ENCODE measurements around the gene ALKBH5.

- TF ChIP-seq CTCF (IDR thresholded peaks at IDR 0.05): no peak
- TF ChIP-seq POLR2AphosphoS5 (IDR thresholded peaks at IDR 0.05; ENCODE audit: low read depth, low read length): no peak
- no peak for TF ChIP-seq NRF1 (IDR thresholded peaks at IDR 0.05; ENCODE audit: low read depth, low read length)
- TF ChIP-seq SIN3A (IDR thresholded peaks at IDR 0.05; ENCODE audit: borderline replicate concordance, low read depth, low read length): no peak
- no peak for TF ChIP-seq YY1 (IDR thresholded peaks at IDR 0.05; ENCODE audit: low read depth)
- TF ChIP-seq REST (IDR thresholded peaks at IDR 0.05; ENCODE audit: low read depth, low read length): no peak
- no peak for TF ChIP-seq MAX (IDR thresholded peaks at IDR 0.05; ENCODE audit: low read depth)
- no peak for TF ChIP-seq MXI1 (IDR thresholded peaks at IDR 0.05; ENCODE audit: low read depth, low read length)
- no peak for TF ChIP-seq SMC3 (IDR thresholded peaks at IDR 0.05; ENCODE audit: low read depth, low read length)
- TF ChIP-seq EP300 (IDR thresholded peaks at IDR 0.05; ENCODE audit: borderline replicate concordance in 1 of 2, low read depth in 1 of 2, low read length in 1 of 2): no peak
- TF ChIP-seq GATA2 (CRISPR knock-in tag; IDR thresholded peaks at IDR 0.05): no peak
- TF ChIP-seq GABPA (IDR thresholded peaks at IDR 0.05; ENCODE audit: low read depth): no peak
- no peak for TF ChIP-seq JUND (IDR thresholded peaks at IDR 0.05)
- TF ChIP-seq USF1 (IDR thresholded peaks at IDR 0.05; ENCODE audit: borderline replicate concordance, low read depth): no peak
These were observed 3.8 kb upstream of the ALKBH5 start for GRCh38 chr17:18179804-18180203.
